GM12878 (cell line): ENCODE data around the gene FTO. TPM values are rescaled to one million over a fixed set of nuclear protein-coding genes. Genes with fewer than 3 reads are reported as not detected.

ENCODE experiments used
- ATAC-seq: fragments of 200-7000 bp; cut with Tn5 transposase; 3 replicates; pipeline ENCODE4 v1.9.1; 2020; ENCODE audit warnings: mild to moderate bottlenecking, moderate library complexity
- BruUV-seq: library from RNA; stranded (reverse); fragments of 400-500 nt; replicated peaks from 2 replicates; lab custom pipeline; 2021; lab: Mats Ljungman, UMichigan
- CTCF ChIA-PET: fragments of 300-600 bp; sonication (Branson Sonifier 250); formaldehyde crosslinking; extraction: SDS; loops from one replicate; lab custom pipeline; 2021; ENCODE audit warnings: inconsistent platforms; lab: Yijun Ruan, JAX
- POLR2A ChIA-PET: fragments of 350-600 bp; formaldehyde crosslinking; extraction: SDS; loops from one replicate; lab custom pipeline; 2021; ENCODE audit warnings: inconsistent platforms; lab: Charles Lee
- RAD21 ChIA-PET: fragments of 300-600 bp; sonication (Branson Sonifier 250); formaldehyde crosslinking; loops from one replicate; lab custom pipeline; 2023; ENCODE audit warnings: antibody characterized with exemption; ENCODE audit not compliant: unreplicated experiment; lab: Charles Lee
- SMC1A ChIA-PET: fragments of 300-600 bp; sonication (Branson Sonifier 250); formaldehyde crosslinking; loops from one replicate; lab custom pipeline; 2023; ENCODE audit not compliant: unreplicated experiment, uncharacterized antibody; lab: Charles Lee
- DNase-seq: peaks from one replicate; pipeline ENCODE4 v3.0.0-alpha.2; 2011; ENCODE audit warnings: low read depth, low spot score
- FAIRE-seq: peaks from 3 replicates; lab custom pipeline; 2011; peaks lifted over from hg19 to GRCh38; lab: Jason Lieb, UNC
- H2AFZ ChIP-seq: 2 replicates; pipeline ENCODE4 v1.6.0; 2011; ENCODE audit warnings: low read depth, low read length, control low read depth; ENCODE audit not compliant: control insufficient read depth
- H3K27ac ChIP-seq: 2 replicates; pipeline ENCODE4 v1.5.1; 2011; ENCODE audit warnings: control low read depth; ENCODE audit not compliant: control insufficient read depth, insufficient read depth
- H3K27me3 ChIP-seq, 2 experiments: replicated peaks in 1 of 2; 2 replicates each; pipeline versions ENCODE4 v1.6.0 to v1.6.1; 2011; ENCODE audit warnings: low read length in 1 of 2; ENCODE audit not compliant: control insufficient read depth in 2 of 2, insufficient read depth in 2 of 2
- H3K36me3 ChIP-seq, 2 experiments: 2 replicates each; pipeline ENCODE4 v1.5.1; 2011; ENCODE audit warnings: low read length in 1 of 2; ENCODE audit not compliant: control insufficient read depth in 2 of 2, insufficient read depth in 2 of 2
- H3K4me1 ChIP-seq: 2 replicates; pipeline ENCODE4 v1.6.1; 2011; ENCODE audit warnings: mild to moderate bottlenecking, low read length, moderate library complexity, mixed read lengths; ENCODE audit not compliant: control insufficient read depth, insufficient read depth
- H3K4me2 ChIP-seq: 2 replicates; pipeline ENCODE4 v1.6.0; 2011; ENCODE audit warnings: control low read depth; ENCODE audit not compliant: control insufficient read depth, insufficient read depth
- H3K4me3 ChIP-seq: fragments of 200-600 bp; sonication (generic); 2 replicates; pipeline ENCODE4 v1.5.1; 2016
- H3K79me2 ChIP-seq: 2 replicates; pipeline ENCODE4 v1.6.0; 2011; ENCODE audit warnings: low read length; ENCODE audit not compliant: control insufficient read depth, insufficient read depth
- H3K9ac ChIP-seq: 2 replicates; pipeline ENCODE4 v1.8.0; 2011; ENCODE audit warnings: low read length, control low read depth, mixed read lengths; ENCODE audit not compliant: control insufficient read depth, insufficient read depth
- H3K9me3 ChIP-seq: replicated peaks from 3 replicates; pipeline ENCODE4 v1.5.1; 2011; ENCODE audit warnings: mild to moderate bottlenecking, low read length; ENCODE audit not compliant: control insufficient read depth, insufficient read depth
- H4K20me1 ChIP-seq: 2 replicates; pipeline ENCODE4 v1.6.0; 2011; ENCODE audit not compliant: control insufficient read depth, insufficient read depth
- ATF7 ChIP-seq: fragments of 450-650 bp; IDR thresholded peaks from 2 replicates; pipeline ENCODE4 v1.6.1; 2016; ENCODE audit warnings: low read depth, mild to moderate bottlenecking
- CBFB ChIP-seq: IDR thresholded peaks from 2 replicates; pipeline ENCODE4 v1.6.1; 2016; ENCODE audit warnings: antibody characterized with exemption, low read depth
- FOS ChIP-seq: IDR thresholded peaks from 3 replicates; pipeline ENCODE4 v1.6.1; 2011; ENCODE audit warnings: borderline replicate concordance; ENCODE audit not compliant: insufficient read length; ENCODE audit errors: extremely low read depth
- FOXK2 ChIP-seq: fragments of 450-650 bp; IDR thresholded peaks from 2 replicates; pipeline ENCODE4 v1.6.1; 2017; ENCODE audit warnings: mild to moderate bottlenecking, moderate library complexity
- NBN ChIP-seq: fragments of 450-650 bp; IDR thresholded peaks from 2 replicates; pipeline ENCODE4 v1.6.1; 2016
- POU2F2 ChIP-seq: IDR thresholded peaks from 3 replicates; pipeline ENCODE4 v1.6.1; 2011; ENCODE audit warnings: low read depth, mild to moderate bottlenecking, low read length, borderline replicate concordance
- RB1 ChIP-seq: fragments of 450-650 bp; formaldehyde crosslinking; IDR thresholded peaks from 2 replicates; pipeline ENCODE4 v1.6.1; 2017; ENCODE audit warnings: mild to moderate bottlenecking, borderline replicate concordance
- SMAD5 ChIP-seq: IDR thresholded peaks from 2 replicates; pipeline ENCODE4 v1.6.1; 2016; ENCODE audit warnings: antibody characterized with exemption, low read depth
- SPI1 ChIP-seq: IDR thresholded peaks from 2 replicates; pipeline ENCODE4 v1.6.1; 2011; ENCODE audit warnings: low read depth, mild to moderate bottlenecking, low read length, moderate library complexity, borderline replicate concordance; ENCODE audit not compliant: insufficient read depth
- SREBF1 ChIP-seq: IDR thresholded peaks from 2 replicates; pipeline ENCODE4 v1.6.1; 2012; ENCODE audit warnings: mild to moderate bottlenecking, low read length
- TAF1 ChIP-seq: IDR thresholded peaks from 2 replicates; pipeline ENCODE4 v1.6.1; 2011; ENCODE audit warnings: mild to moderate bottlenecking, low read depth, low read length, borderline replicate concordance
- ZBTB11 ChIP-seq: fragments of 450-650 bp; formaldehyde crosslinking; IDR thresholded peaks from 2 replicates; pipeline ENCODE4 v1.5.0; 2022; ENCODE audit warnings: mild to moderate bottlenecking, missing genetic modification characterization
- ZNF622 ChIP-seq: fragments of 450-650 bp; IDR thresholded peaks from 2 replicates; pipeline ENCODE4 v1.6.1; 2017; ENCODE audit warnings: mild to moderate bottlenecking, inconsistent platforms
- WGBS: methylation state at CpG from one replicate; pipeline ENCODE4 v1.1.6; 2016; ENCODE audit warnings: low lambda C conversion rate; ENCODE audit not compliant: insufficient replicate concordance, insufficient coverage; ENCODE audit errors: missing lambda C conversion rate; 5-methylcytosine and 5-hydroxymethylcytosine counted together
- in situ Hi-C: fragments of 300-500 bp; cut with MboI; formaldehyde crosslinking; loops from 9 replicates; pipeline ENCODE4 v1.14.3; 2018; ENCODE audit warnings: mixed read lengths
- intact Hi-C: fragments of 100-400 bp; cut with micrococcal nuclease; formaldehyde crosslinking; loops from one replicate; pipeline ENCODE4 v1.14.2; 2022; ENCODE audit not compliant: unreplicated experiment
- polyA plus RNA-seq, 11 experiments: library from polyadenylated mRNA; depleted of rRNA in 4 of 11; unstranded in 6 of 11; stranded (reverse) in 5 of 11; fragments of >200 nt; fragmentation: Nextera tagmentation in 4 of 11; fragmentation: Illumina TruSeq in 1 of 11; extraction: Ambion mirVana in 4 of 11; extraction: Trizol in 1 of 11; gene quantifications; 1 replicate in 1 of 11; 2 replicates in 10 of 11; pipeline versions ENCODE4 v1.2.1 to v1.2.3, GENCODE V29; 2011 to 2016; ENCODE audit warnings: inconsistent platforms in 2 of 11, missing spikeins in 2 of 11, low read depth in 1 of 11
- total RNA-seq, 4 experiments: library from RNA; depleted of rRNA in 3 of 4; stranded (reverse); fragments of >200 nt in 3 of 4; fragmentation: Illumina TruSeq in 1 of 4; extraction: Trizol in 1 of 4; gene quantifications; 2 replicates each; pipeline versions ENCODE4 v1.2.1 to v1.2.3, GENCODE V29; 2013 to 2021
- TF ChIP-seq, protein P1 (sequence below): IDR thresholded peaks from 2 replicates; pipeline ENCODE4 v1.6.1; 2012; ENCODE audit warnings: low read depth, low read length, improper control_type of control experiment

The FTO gene
- total and polyA plus RNA-seq, 10 of the 15 experiments (the other 5 are each of a cell fraction or from before 2014, with no cell fraction given), result 20.1 to 55.0 (median 47.0) TPM

- ChIA-PET CTCF (interaction anchor here (1.0 kb wide), 1 partner anchor 205 kb away, joined by 3 read pairs; no protein-coding TSS in a partner anchor), POLR2A (interaction anchor here (0.5 kb wide), 1 partner anchor 1373 kb away, joined by 4 read pairs; no protein-coding TSS in a partner anchor), SMC1A (interaction anchor here (0.6 kb wide), 1 partner anchor 17 kb away, joined by 3 read pairs; no protein-coding TSS in a partner anchor), RAD21 (no interaction called here)
- Histone ChIP-seq H2AFZ (no peak overlapping the region), H3K79me2 (no peaks in the 10 kb centered on the region), H4K20me1 (no peaks in the 10 kb centered on the region), H3K9me3 (no peaks in the 10 kb centered on the region), H3K9ac (no peak overlapping the region), H3K4me1 (no peaks in the 10 kb centered on the region), H3K27ac (no peak overlapping the region), H3K27me3 (no peaks in the 10 kb centered on the region), H3K4me2 (no peak overlapping the region), H3K36me3 (no peaks in the 10 kb centered on the region), H3K4me3 (no peak overlapping the region)
- BruUV-seq, result no TSS peak
- FAIRE-seq (no peak), DNase-seq (peak; percentile 3), ATAC-seq (peak; percentile 91)
- in situ Hi-C loops (no loop called here), intact Hi-C loops (no loop called here)
- WGBS, result 41% methylated on average over 2 of the region's 2 CpGs
- TF ChIP-seq SPI1 (peak; percentile 89), SMAD5 (no peak), ZNF622 (no peak)
Observed at GRCh38 chr16:54070789-54071343, 366.9 kb downstream of the FTO start.

- intact Hi-C loops (no loop called here), in situ Hi-C loops (no loop called here)
- Histone ChIP-seq H3K27ac (no peak overlapping the region), H3K4me1 (no peaks in the 10 kb centered on the region), H3K36me3 (no peaks in the 10 kb centered on the region), H3K9me3 (no peaks in the 10 kb centered on the region), H3K4me2 (no peak overlapping the region), H3K4me3 (no peak overlapping the region), H3K79me2 (no peaks in the 10 kb centered on the region), H3K9ac (no peak overlapping the region), H4K20me1 (no peaks in the 10 kb centered on the region), H3K27me3 (no peaks in the 10 kb centered on the region), H2AFZ (no peak overlapping the region)
- CTCF ChIA-PET, result interaction anchor here (1.0 kb wide), 1 partner anchor 206 kb away, joined by 3 read pairs; no protein-coding TSS in a partner anchor
- WGBS, result 97% methylated on average over 3 of the region's 3 CpGs
- no TSS peak for BruUV-seq
- SMC1A ChIA-PET, result no interaction called here
- POLR2A ChIA-PET, result interaction anchor here (0.5 kb wide), 1 partner anchor 1372 kb away, joined by 4 read pairs; no protein-coding TSS in a partner anchor
- FAIRE-seq (no peak), ATAC-seq (no peak), DNase-seq (no peak)
- RAD21 ChIA-PET, result no interaction called here
- TF ChIP-seq FOS (no peak), FOXK2 (no peak), POU2F2 (no peak), RB1 (no peak), ZBTB11 (no peak), SREBF1 (no peak), ATF7 (no peak), CBFB (no peak), NBN (no peak), TAF1 (no peak)
- TF ChIP-seq, protein P1, sequence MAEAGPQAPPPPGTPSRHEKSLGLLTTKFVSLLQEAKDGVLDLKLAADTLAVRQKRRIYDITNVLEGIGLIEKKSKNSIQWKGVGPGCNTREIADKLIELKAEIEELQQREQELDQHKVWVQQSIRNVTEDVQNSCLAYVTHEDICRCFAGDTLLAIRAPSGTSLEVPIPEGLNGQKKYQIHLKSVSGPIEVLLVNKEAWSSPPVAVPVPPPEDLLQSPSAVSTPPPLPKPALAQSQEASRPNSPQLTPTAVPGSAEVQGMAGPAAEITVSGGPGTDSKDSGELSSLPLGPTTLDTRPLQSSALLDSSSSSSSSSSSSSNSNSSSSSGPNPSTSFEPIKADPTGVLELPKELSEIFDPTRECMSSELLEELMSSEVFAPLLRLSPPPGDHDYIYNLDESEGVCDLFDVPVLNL, result no peak
Observed at GRCh38 chr16:54071514-54071913, 367.6 kb downstream of the FTO start.
